GM13977 (cell line): Measurements from ENCODE around the gene RREB1.

Source experiments
- DNase-seq: peaks from one replicate; pipeline ENCODE4 v3.0.0; 2012; ENCODE audit warnings: low spot score
- CTCF ChIP-seq: IDR thresholded peaks from 2 replicates; pipeline ENCODE4 v1.5.1; 2012; ENCODE audit warnings: mild to moderate bottlenecking, control low read depth; ENCODE audit not compliant: insufficient read depth; ENCODE audit errors: extremely low read depth, missing control alignments
- in situ Hi-C: fragments of 300-500 bp; cut with MboI; formaldehyde crosslinking; loops from one replicate; pipeline ENCODE4 v1.12.0; 2022; ENCODE audit warnings: low sequenced_read_pairs, low pct_unique_long_range_greater_than_20kb, mixed read lengths, inconsistent platforms; ENCODE audit not compliant: unreplicated experiment

The RREB1 gene

GRCh38 chr6:7147051-7147671 lies 39.4 kb downstream of the RREB1 start:
- DNase-seq = no peak
- in situ Hi-C loops = no loop called here
- TF ChIP-seq CTCF = no peak

- in situ Hi-C loops = no loop called here
- no peak for TF ChIP-seq CTCF
- no peak for DNase-seq
Measured at GRCh38 chr6:7148100-7148822, 40.5 kb downstream of the RREB1 start.

GRCh38 chr6:7150381-7151064 lies 42.8 kb downstream of the RREB1 start:
- TF ChIP-seq CTCF = no peak
- in situ Hi-C loops = no loop called here
- no peak for DNase-seq

- TF ChIP-seq CTCF = no peak
- DNase-seq = no peak
- in situ Hi-C loops = no loop called here
Measured at GRCh38 chr6:7151381-7151780, 43.6 kb downstream of the RREB1 start.

GRCh38 chr6:7152462-7152861 lies 44.7 kb downstream of the RREB1 start:
- in situ Hi-C loops = no loop called here
- DNase-seq = no peak
- TF ChIP-seq CTCF = no peak

- in situ Hi-C loops = no loop called here
- DNase-seq = no peak
Measured at GRCh38 chr6:7153789-7154188, 46.0 kb downstream of the RREB1 start.

More at GRCh38 chr6:7153789-7154188, 46.0 kb downstream of the RREB1 start:
- no peak for TF ChIP-seq CTCF
